ENCODE data around the gene FAM222A. TPM values are rescaled to one million over a fixed set of nuclear protein-coding genes. Genes with fewer than 3 reads are reported as not detected.

FAM222A gene
- polyA plus RNA-seq, 1 donor (not counting 4 experiments of a cell fraction or from before 2014, with no cell fraction given) = 0.05 TPM

- Histone ChIP-seq H3K9me1 (ENCODE audit: control insufficient read depth, extremely low read depth, insufficient read depth, low read length) (no peaks in the 10 kb centered on the region), H3K4me2 (ENCODE audit: control insufficient read depth, extremely low read depth, insufficient read depth, low read depth, low read length) (no peak overlapping the region), H3K36me3 (ENCODE audit: control insufficient read depth in 2 of 2, extremely low read depth in 1 of 2, insufficient read depth in 2 of 2, low read length in 2 of 2) (no peaks in the 10 kb centered on the region), H3K27me3 (ENCODE audit: control insufficient read depth, extremely low read depth, insufficient read depth, low read length) (no peaks in the 10 kb centered on the region), H3K27ac (ENCODE audit: control insufficient read depth, insufficient read depth, low read length) (no peak overlapping the region), H3K9ac (ENCODE audit: control insufficient read depth, extremely low read depth, insufficient read depth, low read length) (no peak overlapping the region), H2AFZ (ENCODE audit: control insufficient read depth, low read length) (no peak overlapping the region), H3K4me1 (ENCODE audit: control insufficient read depth, extremely low read depth, insufficient read depth, low read length) (peaks cover 7% of the 10 kb centered on the region), H4K20me1 (ENCODE audit: control insufficient read depth, extremely low read depth, insufficient read depth, low read length) (no peaks in the 10 kb centered on the region), H3K79me2 (ENCODE audit: control insufficient read depth, insufficient read depth, low read length) (no peaks in the 10 kb centered on the region), H3K9me3 (ENCODE audit: control insufficient read depth, low read depth, low read length) (no peaks in the 10 kb centered on the region), H3K4me3 (ENCODE audit: control insufficient read depth in 2 of 3, extremely low read depth in 1 of 3, insufficient read depth in 2 of 3, low read depth in 1 of 3, low read length in 3 of 3) (no peak overlapping the region)
- no peak for TF ChIP-seq EZH2 (IDR thresholded peaks at IDR 0.05; ENCODE audit: low read length)
- peak in 1 of 3 experiments; percentile 23 for TF ChIP-seq CTCF (optimal IDR thresholded peaks at IDR 0.05 in 1 of 3, IDR thresholded peaks at IDR 0.05 in 1 of 3, conservative IDR thresholded peaks at IDR 0.05 in 1 of 3; ENCODE audit: extremely low read depth in 1 of 3, insufficient read depth in 2 of 3, low read length in 3 of 3)
- dilution Hi-C loops (cut with MboI; ENCODE audit: extremely low pct_ligation_motif_present, low sequenced_read_pairs) = loop anchor here (25.0 kb wide), 2 partner anchors 142 to 242 kb away; no protein-coding TSS in a partner anchor
- FAIRE-seq (peak; percentile 29), DNase-seq (ENCODE audit: low read depth, low spot score) (no peak)
These were observed 65.8 kb downstream of the FAM222A start for GRCh38 chr12:109779382-109779781.

- FAIRE-seq = no peak
- Histone ChIP-seq H4K20me1 (ENCODE audit: control insufficient read depth, extremely low read depth, insufficient read depth, low read length) (no peaks in the 10 kb centered on the region), H2AFZ (ENCODE audit: control insufficient read depth, low read length) (no peak overlapping the region), H3K4me2 (ENCODE audit: control insufficient read depth, extremely low read depth, insufficient read depth, low read depth, low read length) (no peak overlapping the region), H3K9ac (ENCODE audit: control insufficient read depth, extremely low read depth, insufficient read depth, low read length) (no peak overlapping the region), H3K4me1 (ENCODE audit: control insufficient read depth, extremely low read depth, insufficient read depth, low read length) (peaks cover 7% of the 10 kb centered on the region), H3K9me3 (ENCODE audit: control insufficient read depth, low read depth, low read length) (no peaks in the 10 kb centered on the region), H3K27ac (ENCODE audit: control insufficient read depth, insufficient read depth, low read length) (no peak overlapping the region), H3K36me3 (ENCODE audit: control insufficient read depth in 2 of 2, extremely low read depth in 1 of 2, insufficient read depth in 2 of 2, low read length in 2 of 2) (no peaks in the 10 kb centered on the region), H3K4me3 (ENCODE audit: control insufficient read depth in 2 of 3, extremely low read depth in 1 of 3, insufficient read depth in 2 of 3, low read depth in 1 of 3, low read length in 3 of 3) (no peak overlapping the region), H3K79me2 (ENCODE audit: control insufficient read depth, insufficient read depth, low read length) (no peaks in the 10 kb centered on the region), H3K27me3 (ENCODE audit: control insufficient read depth, extremely low read depth, insufficient read depth, low read length) (no peaks in the 10 kb centered on the region), H3K9me1 (ENCODE audit: control insufficient read depth, extremely low read depth, insufficient read depth, low read length) (no peaks in the 10 kb centered on the region)
- DNase-seq (ENCODE audit: low read depth, low spot score) = no peak
- dilution Hi-C loops (cut with MboI; ENCODE audit: extremely low pct_ligation_motif_present, low sequenced_read_pairs) = loop anchor here (25.0 kb wide), 2 partner anchors 144 to 244 kb away; no protein-coding TSS in a partner anchor
- no peak for TF ChIP-seq CTCF (optimal IDR thresholded peaks at IDR 0.05 in 1 of 3, IDR thresholded peaks at IDR 0.05 in 1 of 3, conservative IDR thresholded peaks at IDR 0.05 in 1 of 3; ENCODE audit: extremely low read depth in 1 of 3, insufficient read depth in 2 of 3, low read length in 3 of 3)
These were observed 68.2 kb downstream of the FAM222A start for GRCh38 chr12:109781668-109782325.

Measured in keratinocyte (primary cell).